PC-3 (cell line): ENCODE measurements around the gene KLK15. TPM values are rescaled to one million over a fixed set of nuclear protein-coding genes. Genes with fewer than 3 reads are reported as not detected.

ENCODE experiments used
- ATAC-seq: fragments of 200-7000 bp; cut with Tn5 transposase; 2 replicates; pipeline ENCODE4 v1.9.1; 2020; ENCODE audit warnings: mild to moderate bottlenecking, moderate library complexity
- BruUV-seq: library from RNA; stranded (reverse); fragments of 400-500 nt; replicated peaks from 2 replicates; lab custom pipeline; 2021; lab: Mats Ljungman, UMichigan
- CTCF ChIA-PET: fragments of 300-600 bp; sonication (Branson Sonifier 250); formaldehyde crosslinking; loops from one replicate; lab custom pipeline; 2022; ENCODE audit warnings: antibody characterized with exemption; lab: Charles Lee
- POLR2A ChIA-PET: fragments of 300-600 bp; sonication (Branson Sonifier 250); formaldehyde crosslinking; loops from one replicate; lab custom pipeline; 2022; ENCODE audit warnings: antibody characterized with exemption; ENCODE audit not compliant: unreplicated experiment; lab: Charles Lee
- DNase-seq: peaks from one replicate; pipeline ENCODE4 v3.0.0-alpha.2; 2015
- H2AFZ ChIP-seq: fragments of 300-600 bp; sonication (generic); 2 replicates; pipeline ENCODE4 v1.6.0; 2016; ENCODE audit warnings: antibody characterized with exemption, low read length
- H3F3A ChIP-seq: fragments of 300-600 bp; sonication (generic); one replicate; pipeline ENCODE4 v1.6.0; 2017; ENCODE audit warnings: antibody characterized with exemption, low read length, control low read depth, mild to moderate bottlenecking; ENCODE audit not compliant: unreplicated experiment
- H3K27ac ChIP-seq: fragments of 300-600 bp; sonication (generic); 2 replicates; pipeline ENCODE4 v1.5.1; 2016; ENCODE audit warnings: mild to moderate bottlenecking, low read length
- H3K27me3 ChIP-seq: fragments of 300-600 bp; sonication (generic); 2 replicates; pipeline ENCODE4 v1.6.1; 2016; ENCODE audit warnings: low read length, mixed read lengths
- H3K36me3 ChIP-seq: fragments of 300-600 bp; sonication (generic); 2 replicates; pipeline ENCODE4 v1.6.1; 2016; ENCODE audit warnings: low read depth, mixed run types, low read length, mixed read lengths
- H3K4me1 ChIP-seq: fragments of 300-600 bp; sonication (generic); 2 replicates; pipeline ENCODE4 v1.5.1; 2016; ENCODE audit warnings: low read length; ENCODE audit not compliant: insufficient read depth
- H3K4me2 ChIP-seq: fragments of 300-600 bp; sonication (generic); 2 replicates; pipeline ENCODE4 v1.6.0; 2016; ENCODE audit warnings: low read length
- H3K4me3 ChIP-seq: fragments of 300-600 bp; sonication (generic); 2 replicates; pipeline ENCODE4 v1.5.1; 2016; ENCODE audit warnings: mild to moderate bottlenecking, low read length, mixed read lengths
- H3K79me2 ChIP-seq: fragments of 300-600 bp; sonication (generic); 2 replicates; pipeline ENCODE4 v1.6.1; 2017; ENCODE audit warnings: low read length, mixed read lengths
- H3K9ac ChIP-seq: fragments of 300-600 bp; sonication (generic); 2 replicates; pipeline ENCODE4 v1.6.0; 2016; ENCODE audit warnings: mild to moderate bottlenecking, low read length
- H3K9me2 ChIP-seq: fragments of 300-600 bp; sonication (generic); replicated peaks from 2 replicates; pipeline ENCODE4 v1.6.1; 2016; ENCODE audit warnings: mixed run types, low read length, mixed read lengths
- H3K9me3 ChIP-seq: fragments of 300-600 bp; sonication (generic); 2 replicates; pipeline ENCODE4 v1.6.1; 2016; ENCODE audit warnings: low read length, mixed read lengths
- H4K20me1 ChIP-seq: fragments of 300-600 bp; sonication (generic); 2 replicates; pipeline ENCODE4 v1.6.1; 2016; ENCODE audit warnings: low read length, mixed read lengths
- CTCF ChIP-seq: fragments of 300-600 bp; sonication (generic); conservative IDR thresholded peaks from 2 replicates; pipeline ENCODE4 v1.5.1; 2017; ENCODE audit warnings: antibody characterized with exemption, low read depth, mild to moderate bottlenecking, low read length
- EZH2 ChIP-seq: fragments of 300-600 bp; sonication (generic); IDR thresholded peaks from one replicate; pipeline ENCODE4 v1.6.1; 2017; ENCODE audit warnings: antibody characterized with exemption, mild to moderate bottlenecking, low read length; ENCODE audit not compliant: unreplicated experiment
- EZH2phosphoT487 ChIP-seq: fragments of 300-600 bp; sonication (generic); IDR thresholded peaks from 2 replicates; pipeline ENCODE4 v1.6.1; 2018; ENCODE audit warnings: mild to moderate bottlenecking, antibody characterized with exemption, low read length, borderline replicate concordance
- intact Hi-C: fragments of 100-400 bp; cut with micrococcal nuclease; formaldehyde crosslinking; loops from 2 replicates; pipeline ENCODE4 v1.9.0; 2023
- total RNA-seq: library from RNA; depleted of rRNA; stranded (reverse); fragments of >200 nt; gene quantifications from 2 replicates; pipeline ENCODE4 v1.2.3, GENCODE V29; 2014

KLK15 gene
- total RNA-seq, 1 experiment from 2014 or later, result 1.3 TPM

- no peaks in the 10 kb centered on the region for H4K20me1 ChIP-seq
- intact Hi-C loops, result no loop called here
- no peak overlapping the region for H3K9ac ChIP-seq
- TF ChIP-seq CTCF (no peak), EZH2 (no peak), EZH2phosphoT487 (no peak)
- no peaks in the 10 kb centered on the region for H3K79me2 ChIP-seq
- H3K27me3 ChIP-seq, result peaks cover 79% of the 10 kb centered on the region
- no peak overlapping the region for H3K4me3 ChIP-seq
- no peaks in the 10 kb centered on the region for H3K4me1 ChIP-seq
- no peak overlapping the region for H2AFZ ChIP-seq
- BruUV-seq, result no TSS peak
- no peaks in the 10 kb centered on the region for H3K9me2 ChIP-seq
- no peaks in the 10 kb centered on the region for H3K36me3 ChIP-seq
- POLR2A ChIA-PET, result no interaction called here
- CTCF ChIA-PET, result no interaction called here
- no peaks in the 10 kb centered on the region for H3K9me3 ChIP-seq
- no peak overlapping the region for H3K27ac ChIP-seq
- no peaks in the 10 kb centered on the region for H3F3A ChIP-seq
- no peak for ATAC-seq
- no peak overlapping the region for H3K4me2 ChIP-seq
- no peak for DNase-seq
Observed at GRCh38 chr19:50821248-50821612, 12.1 kb downstream of the KLK15 start.

- Histone ChIP-seq H4K20me1 (no peaks in the 10 kb centered on the region), H3K9ac (no peak overlapping the region), H3K27ac (no peak overlapping the region), H3K9me3 (no peaks in the 10 kb centered on the region), H3K36me3 (no peaks in the 10 kb centered on the region), H2AFZ (no peak overlapping the region), H3K4me2 (no peak overlapping the region), H3K27me3 (peaks cover 74% of the 10 kb centered on the region), H3K9me2 (no peaks in the 10 kb centered on the region), H3K79me2 (no peaks in the 10 kb centered on the region), H3K4me1 (no peaks in the 10 kb centered on the region), H3F3A (no peaks in the 10 kb centered on the region), H3K4me3 (no peak overlapping the region)
- no TSS peak for BruUV-seq
- no peak for DNase-seq
- POLR2A ChIA-PET, result no interaction called here
- ATAC-seq, result no peak
- intact Hi-C loops, result no loop called here
- CTCF ChIA-PET, result no interaction called here
- TF ChIP-seq EZH2 (no peak), EZH2phosphoT487 (no peak), CTCF (no peak)
Observed at GRCh38 chr19:50820549-50821247, 12.7 kb downstream of the KLK15 start.

GRCh38 chr19:50820086-50820485, 13.3 kb downstream of the KLK15 start:
- CTCF ChIA-PET, result no interaction called here
- Histone ChIP-seq H3K4me1 (no peaks in the 10 kb centered on the region), H4K20me1 (no peaks in the 10 kb centered on the region), H3K9ac (no peak overlapping the region), H3K4me3 (no peak overlapping the region), H3K9me3 (no peaks in the 10 kb centered on the region), H3K27ac (no peak overlapping the region), H3K9me2 (no peaks in the 10 kb centered on the region), H3F3A (no peaks in the 10 kb centered on the region), H3K36me3 (no peaks in the 10 kb centered on the region), H3K27me3 (peaks cover 70% of the 10 kb centered on the region), H2AFZ (no peak overlapping the region), H3K4me2 (no peak overlapping the region), H3K79me2 (no peaks in the 10 kb centered on the region)
- TF ChIP-seq EZH2phosphoT487 (no peak), CTCF (no peak), EZH2 (no peak)
- intact Hi-C loops, result no loop called here
- DNase-seq, result no peak
- ATAC-seq, result no peak
- POLR2A ChIA-PET, result no interaction called here
- no TSS peak for BruUV-seq
